RWPE2 (cell line): ENCODE measurements around the gene SEMA5A.

Experiments used
- ATAC-seq: fragments of 200-7000 bp; cut with Tn5 transposase; 3 replicates; pipeline ENCODE4 v1.9.1; 2021; ENCODE audit warnings: low read depth
- DNase-seq: peaks from one replicate; pipeline ENCODE4 v3.0.0-alpha.2; 2020; ENCODE audit warnings: low spot score
- H3K27ac ChIP-seq: fragments of 450-650 bp; 2 replicates; pipeline ENCODE4 v1.5.1; 2017; ENCODE audit warnings: mild to moderate bottlenecking; ENCODE audit not compliant: poor library complexity, severe bottlenecking
- H3K27me3 ChIP-seq: fragments of 250-450 bp; sonication (Bioruptor Pico); 2 replicates; pipeline ENCODE4 v1.5.1; 2021; ENCODE audit warnings: mild to moderate bottlenecking, moderate library complexity; ENCODE audit not compliant: insufficient read depth, poor library complexity, severe bottlenecking
- H3K36me3 ChIP-seq: fragments of 250-450 bp; sonication (Bioruptor Pico); 2 replicates; pipeline ENCODE4 v1.5.1; 2020; ENCODE audit warnings: low read depth, mild to moderate bottlenecking, moderate library complexity
- H3K4me1 ChIP-seq: fragments of 250-450 bp; sonication (Bioruptor Pico); 2 replicates; pipeline ENCODE4 v1.5.1; 2021; ENCODE audit warnings: mild to moderate bottlenecking, moderate library complexity; ENCODE audit not compliant: insufficient read depth, poor library complexity, severe bottlenecking
- H3K4me3 ChIP-seq: fragments of 250-450 bp; sonication (Bioruptor Pico); 2 replicates; pipeline ENCODE4 v1.5.1; 2021; ENCODE audit warnings: mild to moderate bottlenecking, moderate library complexity; ENCODE audit not compliant: severe bottlenecking
- H3K9me3 ChIP-seq: fragments of 250-450 bp; sonication (Bioruptor Pico); 2 replicates; pipeline ENCODE4 v1.5.1; 2021; ENCODE audit warnings: mild to moderate bottlenecking, moderate library complexity; ENCODE audit not compliant: severe bottlenecking
- TF ChIP-seq, protein P1 (sequence below): fragments of 450-650 bp; IDR thresholded peaks from one replicate; pipeline ENCODE4 v1.5.1; 2017; ENCODE audit warnings: mild to moderate bottlenecking, moderate library complexity; ENCODE audit not compliant: poor library complexity, severe bottlenecking

SEMA5A gene

DNA sequence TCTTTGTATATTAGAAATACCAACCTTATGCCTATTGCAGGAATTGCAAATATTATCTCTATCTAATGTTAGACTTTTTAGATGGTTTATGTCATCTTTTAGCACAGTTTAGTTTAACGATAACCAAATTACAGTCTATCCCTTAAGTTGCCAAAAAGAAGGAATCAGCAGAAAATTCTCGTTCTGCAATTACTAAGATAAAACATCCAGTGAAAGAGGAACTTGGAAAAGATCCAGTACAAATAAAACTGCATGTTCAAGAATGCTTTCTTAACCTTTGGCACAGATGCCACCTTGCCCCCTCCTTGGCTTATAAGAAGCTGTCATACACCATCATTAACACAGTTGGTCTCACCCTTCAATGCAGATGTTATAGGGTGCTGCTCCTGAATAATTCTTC is 124.0 kb downstream of the SEMA5A start:
- peaks cover 5% of the 10 kb centered on the region for H3K4me1 ChIP-seq
- DNase-seq, result no peak
- TF ChIP-seq, protein P1, sequence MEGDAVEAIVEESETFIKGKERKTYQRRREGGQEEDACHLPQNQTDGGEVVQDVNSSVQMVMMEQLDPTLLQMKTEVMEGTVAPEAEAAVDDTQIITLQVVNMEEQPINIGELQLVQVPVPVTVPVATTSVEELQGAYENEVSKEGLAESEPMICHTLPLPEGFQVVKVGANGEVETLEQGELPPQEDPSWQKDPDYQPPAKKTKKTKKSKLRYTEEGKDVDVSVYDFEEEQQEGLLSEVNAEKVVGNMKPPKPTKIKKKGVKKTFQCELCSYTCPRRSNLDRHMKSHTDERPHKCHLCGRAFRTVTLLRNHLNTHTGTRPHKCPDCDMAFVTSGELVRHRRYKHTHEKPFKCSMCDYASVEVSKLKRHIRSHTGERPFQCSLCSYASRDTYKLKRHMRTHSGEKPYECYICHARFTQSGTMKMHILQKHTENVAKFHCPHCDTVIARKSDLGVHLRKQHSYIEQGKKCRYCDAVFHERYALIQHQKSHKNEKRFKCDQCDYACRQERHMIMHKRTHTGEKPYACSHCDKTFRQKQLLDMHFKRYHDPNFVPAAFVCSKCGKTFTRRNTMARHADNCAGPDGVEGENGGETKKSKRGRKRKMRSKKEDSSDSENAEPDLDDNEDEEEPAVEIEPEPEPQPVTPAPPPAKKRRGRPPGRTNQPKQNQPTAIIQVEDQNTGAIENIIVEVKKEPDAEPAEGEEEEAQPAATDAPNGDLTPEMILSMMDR, result no peak
- H3K4me3 ChIP-seq, result no peak overlapping the region
- H3K36me3 ChIP-seq, result no peaks in the 10 kb centered on the region
- no peaks in the 10 kb centered on the region for H3K27me3 ChIP-seq
- H3K9me3 ChIP-seq, result no peaks in the 10 kb centered on the region
- no peak overlapping the region for H3K27ac ChIP-seq
- no peak for ATAC-seq

DNA sequence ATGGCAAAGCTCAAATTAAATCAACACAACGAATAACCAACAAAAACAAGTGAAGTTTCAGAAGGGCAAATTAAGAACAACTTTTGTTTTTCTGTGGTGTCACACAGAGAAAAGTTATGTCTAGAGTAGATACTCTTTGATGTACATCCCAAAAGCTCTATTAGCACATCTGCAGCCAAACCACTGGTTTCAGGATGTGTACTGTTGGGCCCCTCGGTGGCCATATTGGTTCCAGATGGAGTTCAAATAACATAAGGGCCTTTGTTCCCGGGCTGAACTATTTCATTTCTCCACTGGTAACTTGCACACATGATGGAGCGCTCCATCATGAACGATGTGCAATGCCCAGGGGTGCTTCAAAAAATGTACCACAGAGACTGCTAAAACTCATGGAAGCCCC is 126.1 kb downstream of the SEMA5A start:
- ATAC-seq (no peak), DNase-seq (no peak)
- TF ChIP-seq, protein P1, result no peak
- H3K9me3 ChIP-seq, result no peaks in the 10 kb centered on the region
- H3K4me1 ChIP-seq, result peaks cover 5% of the 10 kb centered on the region
- no peak overlapping the region for H3K4me3 ChIP-seq
- no peaks in the 10 kb centered on the region for H3K36me3 ChIP-seq
- no peak overlapping the region for H3K27ac ChIP-seq
- no peaks in the 10 kb centered on the region for H3K27me3 ChIP-seq

DNA sequence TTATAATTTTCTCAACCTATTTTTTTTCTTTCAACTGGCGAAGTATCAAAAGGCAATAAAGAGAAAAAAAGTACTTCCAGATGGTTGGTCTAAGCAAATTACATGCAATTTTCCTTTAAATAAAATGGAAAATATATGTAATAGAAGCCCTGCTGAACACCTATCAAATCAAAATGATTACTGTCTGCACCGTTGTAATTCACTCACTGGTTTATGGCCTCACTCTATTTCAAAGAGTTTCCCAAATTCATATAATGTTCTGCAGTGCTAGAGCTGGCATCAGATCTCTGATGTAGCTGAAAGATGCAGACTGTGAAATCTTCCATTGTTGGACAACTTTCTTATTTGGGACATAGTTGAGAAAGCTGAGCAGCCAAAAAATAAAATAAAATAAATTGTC is 130.3 kb downstream of the SEMA5A start:
- no peak overlapping the region for H3K4me3 ChIP-seq
- H3K9me3 ChIP-seq, result no peaks in the 10 kb centered on the region
- TF ChIP-seq, protein P1, result no peak
- no peak overlapping the region for H3K27ac ChIP-seq
- no peaks in the 10 kb centered on the region for H3K36me3 ChIP-seq
- DNase-seq, result no peak
- no peaks in the 10 kb centered on the region for H3K4me1 ChIP-seq
- H3K27me3 ChIP-seq, result no peaks in the 10 kb centered on the region
- ATAC-seq, result no peak

DNA sequence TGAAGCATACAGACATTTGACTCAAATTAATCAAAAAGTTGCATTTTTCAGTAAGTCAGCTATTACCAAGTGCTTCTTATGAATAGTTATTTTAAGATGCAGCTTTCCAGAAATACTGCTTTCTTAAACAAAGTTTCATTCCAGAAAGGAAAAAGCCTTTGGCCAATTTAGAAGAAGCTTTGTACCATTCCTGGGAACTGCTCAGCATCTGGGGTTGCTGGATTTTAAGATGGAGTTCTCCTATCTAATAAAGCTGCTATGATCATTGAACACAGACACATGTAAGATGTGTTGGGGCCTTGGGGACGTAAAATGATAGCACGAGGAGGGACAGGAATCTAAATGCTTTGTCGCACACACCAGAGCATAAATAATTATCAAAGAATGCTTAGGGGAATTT is 130.8 kb downstream of the SEMA5A start:
- ATAC-seq (no peak), DNase-seq (no peak)
- H3K9me3 ChIP-seq, result no peaks in the 10 kb centered on the region
- no peaks in the 10 kb centered on the region for H3K4me1 ChIP-seq
- no peaks in the 10 kb centered on the region for H3K27me3 ChIP-seq
- TF ChIP-seq, protein P1, result no peak
- no peaks in the 10 kb centered on the region for H3K36me3 ChIP-seq
- H3K27ac ChIP-seq, result no peak overlapping the region
- no peak overlapping the region for H3K4me3 ChIP-seq

DNA sequence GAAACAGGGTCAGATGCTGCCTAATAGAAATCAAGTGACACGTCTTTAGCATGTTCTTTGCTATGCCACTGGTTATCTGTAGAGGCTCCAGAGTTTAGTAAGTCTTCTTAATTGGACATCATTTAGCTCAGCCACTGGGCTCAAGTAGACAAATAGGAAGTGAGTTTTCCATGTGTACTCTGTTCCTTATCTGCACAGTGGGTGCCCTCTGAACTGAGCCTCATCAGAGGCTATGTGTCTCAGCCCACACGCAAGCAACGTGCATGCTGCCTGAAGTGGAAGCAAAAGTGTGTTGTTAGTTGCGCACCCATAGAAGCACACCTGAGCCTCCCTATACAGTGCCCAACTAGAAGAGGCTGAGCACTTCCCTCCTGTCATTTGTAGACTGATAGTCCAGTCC is 134.7 kb downstream of the SEMA5A start:
- Histone ChIP-seq H3K4me3 (no peak overlapping the region), H3K9me3 (no peaks in the 10 kb centered on the region), H3K36me3 (no peaks in the 10 kb centered on the region), H3K27ac (no peak overlapping the region), H3K27me3 (no peaks in the 10 kb centered on the region), H3K4me1 (peaks cover 3% of the 10 kb centered on the region)
- ATAC-seq (no peak), DNase-seq (no peak)
- TF ChIP-seq, protein P1, result no peak
